Activated naive CD4-positive, alpha-beta T cell treated with anti-CD3 and anti-CD28 coated beads, Interleukin-2, amount 10 ng/mL, durations not matched to agents 7 days and 5 days (primary cell): ENCODE data around the gene LRRC4C.

Experiments
- CTCF ChIA-PET: fragments of 350-600 bp; sonication (Branson Sonifier 250); formaldehyde crosslinking; loops from one replicate; lab custom pipeline; 2021; ENCODE audit warnings: antibody characterized with exemption; lab: Charles Lee
- DNase-seq: peaks from one replicate; pipeline ENCODE4 v3.0.0-alpha.2; 2020
- H3K27ac Mint-ChIP-seq: one replicate; pipeline ENCODE4 v1.8.0; 2021; ENCODE audit warnings: mild to moderate bottlenecking, moderate library complexity, mixed read lengths
- H3K27me3 Mint-ChIP-seq: one replicate; pipeline ENCODE4 v1.8.0; 2021; ENCODE audit warnings: mild to moderate bottlenecking, mixed read lengths
- H3K36me3 Mint-ChIP-seq: one replicate; pipeline ENCODE4 v1.8.0; 2021; ENCODE audit warnings: mixed read lengths
- H3K4me1 Mint-ChIP-seq: one replicate; pipeline ENCODE4 v1.8.0; 2021; ENCODE audit warnings: mixed read lengths
- H3K4me3 Mint-ChIP-seq: one replicate; pipeline ENCODE4 v1.8.0; 2021; ENCODE audit warnings: mild to moderate bottlenecking, moderate library complexity, mixed read lengths
- H3K9me3 Mint-ChIP-seq: one replicate; pipeline ENCODE4 v1.8.0; 2021; ENCODE audit warnings: mixed read lengths

LRRC4C gene

GRCh38 chr11:41399323-41399722 lies 60.1 kb downstream of the LRRC4C start:
- Mint-ChIP-seq H3K4me1 (no peaks in the 10 kb centered on the region), H3K36me3 (no peaks in the 10 kb centered on the region), H3K27ac (no peak overlapping the region), H3K9me3 (peaks cover 4% of the 10 kb centered on the region), H3K4me3 (no peak overlapping the region), H3K27me3 (no peaks in the 10 kb centered on the region)
- CTCF ChIA-PET = no interaction called here
- DNase-seq = no peak

GRCh38 chr11:41398175-41398574 lies 61.3 kb downstream of the LRRC4C start:
- H3K4me1 Mint-ChIP-seq = no peaks in the 10 kb centered on the region
- CTCF ChIA-PET = no interaction called here

GRCh38 chr11:41394521-41395195 lies 64.8 kb downstream of the LRRC4C start:
- CTCF ChIA-PET = no interaction called here
- no peak for DNase-seq
- Mint-ChIP-seq H3K36me3 (no peaks in the 10 kb centered on the region), H3K9me3 (peaks cover 3% of the 10 kb centered on the region), H3K4me1 (no peaks in the 10 kb centered on the region), H3K27me3 (no peaks in the 10 kb centered on the region), H3K4me3 (no peak overlapping the region), H3K27ac (no peak overlapping the region)

More at GRCh38 chr11:41398175-41398574, 61.3 kb downstream of the LRRC4C start:
- no peak for DNase-seq
- Mint-ChIP-seq H3K4me3 (no peak overlapping the region), H3K27me3 (no peaks in the 10 kb centered on the region), H3K36me3 (no peaks in the 10 kb centered on the region), H3K9me3 (peaks cover 4% of the 10 kb centered on the region), H3K27ac (no peak overlapping the region)

GRCh38 chr11:41392596-41392995 lies 66.9 kb downstream of the LRRC4C start:
- Mint-ChIP-seq H3K27ac (no peak overlapping the region), H3K9me3 (peaks cover 3% of the 10 kb centered on the region)

GRCh38 chr11:41389623-41390130 lies 69.8 kb downstream of the LRRC4C start:
- Mint-ChIP-seq H3K36me3 (no peaks in the 10 kb centered on the region), H3K4me3 (no peak overlapping the region), H3K27me3 (no peaks in the 10 kb centered on the region), H3K27ac (no peak overlapping the region), H3K9me3 (peaks cover 5% of the 10 kb centered on the region), H3K4me1 (no peaks in the 10 kb centered on the region)
- CTCF ChIA-PET = no interaction called here
- DNase-seq = no peak

More at GRCh38 chr11:41392596-41392995, 66.9 kb downstream of the LRRC4C start:
- CTCF ChIA-PET = no interaction called here
- Mint-ChIP-seq H3K27me3 (no peaks in the 10 kb centered on the region), H3K4me1 (no peaks in the 10 kb centered on the region), H3K4me3 (no peak overlapping the region), H3K36me3 (no peaks in the 10 kb centered on the region)
- DNase-seq = no peak

- H3K27me3 Mint-ChIP-seq = no peaks in the 10 kb centered on the region
- no peak overlapping the region for H3K27ac Mint-ChIP-seq
- H3K4me1 Mint-ChIP-seq = no peaks in the 10 kb centered on the region
- DNase-seq = no peak
- no peak overlapping the region for H3K4me3 Mint-ChIP-seq
- peaks cover 6% of the 10 kb centered on the region for H3K9me3 Mint-ChIP-seq
- CTCF ChIA-PET = no interaction called here
- no peaks in the 10 kb centered on the region for H3K36me3 Mint-ChIP-seq
Measured at GRCh38 chr11:41384329-41384728, 75.1 kb downstream of the LRRC4C start.

GRCh38 chr11:41383768-41384167 lies 75.7 kb downstream of the LRRC4C start:
- H3K27me3 Mint-ChIP-seq = no peaks in the 10 kb centered on the region
- H3K4me3 Mint-ChIP-seq = no peak overlapping the region
- H3K9me3 Mint-ChIP-seq = peaks cover 6% of the 10 kb centered on the region
- H3K4me1 Mint-ChIP-seq = no peaks in the 10 kb centered on the region
- no peaks in the 10 kb centered on the region for H3K36me3 Mint-ChIP-seq
- no peak overlapping the region for H3K27ac Mint-ChIP-seq
- DNase-seq = no peak
- CTCF ChIA-PET = no interaction called here

- Mint-ChIP-seq H3K36me3 (no peaks in the 10 kb centered on the region), H3K9me3 (peaks cover 6% of the 10 kb centered on the region), H3K4me3 (no peak overlapping the region), H3K27me3 (no peaks in the 10 kb centered on the region), H3K27ac (no peak overlapping the region), H3K4me1 (no peaks in the 10 kb centered on the region)
- DNase-seq = no peak
- CTCF ChIA-PET = no interaction called here
Measured at GRCh38 chr11:41382927-41383326, 76.5 kb downstream of the LRRC4C start.

- CTCF ChIA-PET = no interaction called here
- H3K9me3 Mint-ChIP-seq = peaks cover 9% of the 10 kb centered on the region
- no peaks in the 10 kb centered on the region for H3K36me3 Mint-ChIP-seq
- H3K27me3 Mint-ChIP-seq = no peaks in the 10 kb centered on the region
- DNase-seq = no peak
- no peaks in the 10 kb centered on the region for H3K4me1 Mint-ChIP-seq
- H3K4me3 Mint-ChIP-seq = no peak overlapping the region
- no peak overlapping the region for H3K27ac Mint-ChIP-seq
Measured at GRCh38 chr11:41379084-41379483, 80.4 kb downstream of the LRRC4C start.

- no peak overlapping the region for H3K27ac Mint-ChIP-seq
Measured at GRCh38 chr11:41377709-41378394, 81.6 kb downstream of the LRRC4C start.

GRCh38 chr11:41351825-41352224 lies 107.6 kb downstream of the LRRC4C start:
- CTCF ChIA-PET = no interaction called here
- no peaks in the 10 kb centered on the region for H3K36me3 Mint-ChIP-seq
- H3K4me3 Mint-ChIP-seq = no peak overlapping the region

More at GRCh38 chr11:41377709-41378394, 81.6 kb downstream of the LRRC4C start:
- no peak for DNase-seq
- Mint-ChIP-seq H3K9me3 (peaks cover 9% of the 10 kb centered on the region), H3K4me3 (no peak overlapping the region), H3K4me1 (no peaks in the 10 kb centered on the region), H3K36me3 (no peaks in the 10 kb centered on the region), H3K27me3 (no peaks in the 10 kb centered on the region)
- CTCF ChIA-PET = no interaction called here

GRCh38 chr11:41346042-41346441 lies 113.4 kb downstream of the LRRC4C start:
- Mint-ChIP-seq H3K4me3 (no peak overlapping the region), H3K4me1 (no peaks in the 10 kb centered on the region), H3K36me3 (no peaks in the 10 kb centered on the region), H3K27ac (no peak overlapping the region), H3K27me3 (no peaks in the 10 kb centered on the region), H3K9me3 (peaks cover 9% of the 10 kb centered on the region)
- DNase-seq = no peak
- CTCF ChIA-PET = no interaction called here

More at GRCh38 chr11:41351825-41352224, 107.6 kb downstream of the LRRC4C start:
- Mint-ChIP-seq H3K9me3 (peaks cover 15% of the 10 kb centered on the region), H3K27ac (no peak overlapping the region), H3K27me3 (no peaks in the 10 kb centered on the region), H3K4me1 (no peaks in the 10 kb centered on the region)
- DNase-seq = no peak

- H3K27ac Mint-ChIP-seq = no peak overlapping the region
- CTCF ChIA-PET = no interaction called here
- H3K9me3 Mint-ChIP-seq = peaks cover 6% of the 10 kb centered on the region
- H3K27me3 Mint-ChIP-seq = no peaks in the 10 kb centered on the region
- no peaks in the 10 kb centered on the region for H3K4me1 Mint-ChIP-seq
- no peak overlapping the region for H3K4me3 Mint-ChIP-seq
- no peak for DNase-seq
- H3K36me3 Mint-ChIP-seq = no peaks in the 10 kb centered on the region
Measured at GRCh38 chr11:41334007-41334933, 125.2 kb downstream of the LRRC4C start.

- no peak overlapping the region for H3K4me3 Mint-ChIP-seq
Measured at GRCh38 chr11:41333357-41333756, 126.1 kb downstream of the LRRC4C start.

More at GRCh38 chr11:41333357-41333756, 126.1 kb downstream of the LRRC4C start:
- CTCF ChIA-PET = no interaction called here
- Mint-ChIP-seq H3K9me3 (peaks cover 9% of the 10 kb centered on the region), H3K27ac (no peak overlapping the region), H3K27me3 (no peaks in the 10 kb centered on the region), H3K36me3 (no peaks in the 10 kb centered on the region), H3K4me1 (no peaks in the 10 kb centered on the region)
- no peak for DNase-seq
